Tibial nerve (tissue), 4 donors: ENCODE data around the gene SYNM.
A peak's percentile ranks its signal among the peaks of the same experiment; 100 is the strongest.

ENCODE experiments used
- CTCF ChIP-seq, 5 experiments: fragments of 200-600 bp in 3 of 5; fragments of 450-650 bp in 2 of 5; sonication (generic) in 3 of 5; IDR thresholded peaks; one replicate each; pipeline ENCODE4 v1.5.1; 2016 to 2019; ENCODE audit warnings: antibody characterized with exemption in 5 of 5, mild to moderate bottlenecking in 3 of 5, moderate library complexity in 2 of 5
- EP300 ChIP-seq, 2 donors: sonication (generic); formaldehyde crosslinking; IDR thresholded peaks; one replicate each; pipeline ENCODE4 v1.6.1; 2017; ENCODE audit warnings: antibody characterized with exemption in 2 of 2, mild to moderate bottlenecking in 1 of 2

- TF ChIP-seq CTCF (IDR thresholded peaks at IDR 0.05) (peak; percentile 80 to 89 (median 84)), EP300 (IDR thresholded peaks at IDR 0.05) (peak in 1 of 2 donors; percentile 35)
Observed at GRCh38 chr15:99076555-99077308, 28.1 kb upstream of the SYNM start.
